Gastrocnemius medialis (tissue), 4 donors: Measurements from ENCODE around the gene HES4.

Experiments used
- POLR2A ChIP-seq, 2 donors: fragments of 450-650 bp; IDR thresholded peaks; one replicate each; pipeline ENCODE4 v1.6.1; 2017; ENCODE audit warnings: antibody characterized with exemption in 2 of 2, mild to moderate bottlenecking in 2 of 2, moderate library complexity in 2 of 2
- TF ChIP-seq, protein P1 (sequence below), 5 experiments: fragments of 450-650 bp in 3 of 5; fragments of 200-600 bp in 2 of 5; sonication (generic) in 2 of 5; IDR thresholded peaks in 4 of 5; conservative IDR thresholded peaks in 1 of 5; 1 replicate in 4 of 5; 2 replicates in 1 of 5; pipeline ENCODE4 v1.5.1; 2016 to 2019; ENCODE audit warnings: antibody characterized with exemption in 5 of 5, mild to moderate bottlenecking in 3 of 5, moderate library complexity in 3 of 5

DNA sequence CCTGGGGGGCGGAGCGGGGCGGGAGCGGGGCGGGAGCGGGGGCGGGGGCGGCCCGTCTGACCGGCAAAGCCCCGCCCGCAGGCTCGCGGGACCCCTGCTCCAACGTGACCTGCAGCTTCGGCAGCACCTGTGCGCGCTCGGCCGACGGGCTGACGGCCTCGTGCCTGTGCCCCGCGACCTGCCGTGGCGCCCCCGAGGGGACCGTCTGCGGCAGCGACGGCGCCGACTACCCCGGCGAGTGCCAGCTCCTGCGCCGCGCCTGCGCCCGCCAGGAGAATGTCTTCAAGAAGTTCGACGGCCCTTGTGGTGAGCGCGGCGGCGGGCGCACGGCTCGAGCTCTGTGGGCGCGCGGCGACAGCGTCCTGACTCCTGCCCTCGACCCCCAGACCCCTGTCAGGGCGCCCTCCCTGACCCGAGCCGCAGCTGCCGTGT lies 41.2 kb upstream of the HES4 start:
- TF ChIP-seq, protein P1, sequence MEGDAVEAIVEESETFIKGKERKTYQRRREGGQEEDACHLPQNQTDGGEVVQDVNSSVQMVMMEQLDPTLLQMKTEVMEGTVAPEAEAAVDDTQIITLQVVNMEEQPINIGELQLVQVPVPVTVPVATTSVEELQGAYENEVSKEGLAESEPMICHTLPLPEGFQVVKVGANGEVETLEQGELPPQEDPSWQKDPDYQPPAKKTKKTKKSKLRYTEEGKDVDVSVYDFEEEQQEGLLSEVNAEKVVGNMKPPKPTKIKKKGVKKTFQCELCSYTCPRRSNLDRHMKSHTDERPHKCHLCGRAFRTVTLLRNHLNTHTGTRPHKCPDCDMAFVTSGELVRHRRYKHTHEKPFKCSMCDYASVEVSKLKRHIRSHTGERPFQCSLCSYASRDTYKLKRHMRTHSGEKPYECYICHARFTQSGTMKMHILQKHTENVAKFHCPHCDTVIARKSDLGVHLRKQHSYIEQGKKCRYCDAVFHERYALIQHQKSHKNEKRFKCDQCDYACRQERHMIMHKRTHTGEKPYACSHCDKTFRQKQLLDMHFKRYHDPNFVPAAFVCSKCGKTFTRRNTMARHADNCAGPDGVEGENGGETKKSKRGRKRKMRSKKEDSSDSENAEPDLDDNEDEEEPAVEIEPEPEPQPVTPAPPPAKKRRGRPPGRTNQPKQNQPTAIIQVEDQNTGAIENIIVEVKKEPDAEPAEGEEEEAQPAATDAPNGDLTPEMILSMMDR (IDR thresholded peaks at IDR 0.05 in 4 of 5, conservative IDR thresholded peaks at IDR 0.05 in 1 of 5), result no peak
- TF ChIP-seq POLR2A (IDR thresholded peaks at IDR 0.05), result no peak
